ENCODE data around the gene FSTL1.

FSTL1 gene, protein sequence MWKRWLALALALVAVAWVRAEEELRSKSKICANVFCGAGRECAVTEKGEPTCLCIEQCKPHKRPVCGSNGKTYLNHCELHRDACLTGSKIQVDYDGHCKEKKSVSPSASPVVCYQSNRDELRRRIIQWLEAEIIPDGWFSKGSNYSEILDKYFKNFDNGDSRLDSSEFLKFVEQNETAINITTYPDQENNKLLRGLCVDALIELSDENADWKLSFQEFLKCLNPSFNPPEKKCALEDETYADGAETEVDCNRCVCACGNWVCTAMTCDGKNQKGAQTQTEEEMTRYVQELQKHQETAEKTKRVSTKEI

DNA sequence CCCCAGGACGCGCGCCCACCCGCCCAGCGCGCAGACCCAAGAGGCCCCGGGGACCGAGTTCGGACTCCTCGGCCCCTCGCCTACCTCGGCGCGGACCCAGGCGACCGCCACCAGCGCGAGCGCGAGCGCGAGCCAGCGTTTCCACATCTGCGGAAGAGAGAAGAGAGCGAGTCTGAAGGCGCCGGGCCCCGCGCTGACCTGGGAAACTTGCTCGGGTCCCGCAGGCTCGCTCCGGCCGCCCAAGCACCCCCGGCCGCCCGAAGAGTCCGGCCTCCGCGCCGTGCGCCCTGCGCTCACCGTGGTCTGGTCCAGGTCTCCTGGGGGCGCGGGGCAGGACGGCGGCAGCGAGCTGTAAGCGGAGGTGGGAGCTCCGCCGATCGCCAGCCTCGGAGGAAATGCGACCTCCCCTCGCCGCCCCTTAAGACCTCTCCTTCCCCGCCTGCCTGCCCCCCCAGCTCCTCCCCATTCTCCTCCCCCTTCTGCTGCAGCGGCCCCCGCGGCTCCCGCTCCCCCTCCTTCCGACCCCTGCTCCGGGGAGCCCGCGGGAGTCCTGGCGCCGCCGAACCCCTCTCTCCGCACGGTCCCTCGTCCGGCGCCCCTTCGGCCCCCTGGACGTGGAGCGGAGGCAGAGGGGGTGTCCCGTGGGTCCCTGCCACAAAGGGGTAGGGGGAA is at the start of gene FSTL1:
FSTL1 (minus strand) TSS at position 393 of the 672 bp plus-strand sequence; CDS start at position 147, 246 bp downstream.
- no peak for TF ChIP-seq MAX (IDR thresholded peaks at IDR 0.05; ENCODE audit: low read depth, low read length)
- TF ChIP-seq CTCF (IDR thresholded peaks at IDR 0.05; ENCODE audit: low read depth, low read length) = no peak
- no peak for TF ChIP-seq POLR2A (IDR thresholded peaks at IDR 0.05; ENCODE audit: extremely low read depth, insufficient read length)
- no peak for TF ChIP-seq MYC (IDR thresholded peaks at IDR 0.05; ENCODE audit: low read depth, low read length)
- peak; percentile 17 for DNase-seq (ENCODE audit: low read depth)
- no peak within 1 kb of the TSS for H3K4me3 ChIP-seq (ENCODE audit: low read depth, low read length)

DNA sequence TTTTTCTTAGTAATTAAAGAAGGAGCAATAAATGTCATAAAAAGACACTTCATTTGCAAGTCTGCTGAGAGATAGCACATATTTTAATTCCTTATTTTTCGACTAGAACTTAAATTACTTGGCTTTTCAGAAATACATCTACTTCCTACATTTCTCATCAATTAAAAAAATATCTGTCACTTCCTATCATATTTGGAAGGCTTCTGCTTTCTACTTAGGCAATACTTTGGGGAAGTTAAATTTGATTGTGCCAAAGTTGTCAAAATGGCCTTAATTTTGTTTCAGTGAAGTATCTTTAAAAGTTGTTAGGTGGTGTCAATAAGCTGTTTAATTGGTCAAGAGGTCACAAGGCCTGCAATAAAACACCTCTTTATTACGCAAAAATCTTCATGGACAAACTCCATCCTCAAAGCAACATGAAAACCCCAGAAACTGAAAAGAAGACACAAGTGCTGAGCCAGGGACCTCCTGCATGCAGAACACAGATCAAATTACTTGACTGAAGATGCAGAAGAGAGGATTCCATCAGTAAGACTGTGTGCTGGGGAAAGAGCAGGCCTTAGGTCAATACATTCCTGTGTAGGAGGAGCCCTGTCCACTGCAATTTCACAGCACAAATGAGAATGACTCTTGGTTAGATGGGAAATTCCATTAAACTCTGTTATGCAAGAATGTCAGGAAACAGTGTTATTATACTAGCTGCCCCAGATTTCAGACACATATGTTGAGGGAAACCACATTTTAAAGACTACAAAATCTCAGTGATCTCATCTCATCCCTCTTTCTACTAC is 48.0 kb upstream of the FSTL1 start:
- no peak overlapping the region for H3K4me3 ChIP-seq (ENCODE audit: low read depth, low read length)
- DNase-seq (ENCODE audit: low read depth) = no peak
- TF ChIP-seq MAX (IDR thresholded peaks at IDR 0.05; ENCODE audit: low read depth, low read length) (no peak), MYC (IDR thresholded peaks at IDR 0.05; ENCODE audit: low read depth, low read length) (no peak), CTCF (IDR thresholded peaks at IDR 0.05; ENCODE audit: low read depth, low read length) (no peak), POLR2A (IDR thresholded peaks at IDR 0.05; ENCODE audit: extremely low read depth, insufficient read length) (no peak)

DNA sequence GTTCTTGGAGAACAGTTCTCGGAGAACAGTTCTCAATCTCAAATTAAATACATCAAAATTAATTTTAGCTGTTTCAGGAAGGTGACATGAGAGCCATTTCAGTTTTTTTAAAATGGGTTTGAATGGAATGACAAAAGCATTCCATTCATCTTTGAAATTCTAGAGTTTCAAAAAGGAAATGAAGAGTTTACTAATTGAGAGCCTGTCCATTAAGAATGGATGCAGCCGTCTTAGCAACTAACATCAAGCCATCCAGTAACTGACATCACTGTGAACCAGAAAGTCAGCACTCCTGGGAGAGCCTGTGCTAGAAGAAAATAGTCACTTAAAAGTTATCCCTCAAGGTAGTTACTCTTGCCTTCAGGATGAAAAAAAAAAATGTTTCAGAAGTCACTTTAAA is 47.0 kb upstream of the FSTL1 start:
- no peak overlapping the region for H3K4me3 ChIP-seq (ENCODE audit: low read depth, low read length)
- no peak for DNase-seq (ENCODE audit: low read depth)
- TF ChIP-seq MAX (IDR thresholded peaks at IDR 0.05; ENCODE audit: low read depth, low read length) (no peak), MYC (IDR thresholded peaks at IDR 0.05; ENCODE audit: low read depth, low read length) (no peak), POLR2A (IDR thresholded peaks at IDR 0.05; ENCODE audit: extremely low read depth, insufficient read length) (no peak), CTCF (IDR thresholded peaks at IDR 0.05; ENCODE audit: low read depth, low read length) (no peak)

DNA sequence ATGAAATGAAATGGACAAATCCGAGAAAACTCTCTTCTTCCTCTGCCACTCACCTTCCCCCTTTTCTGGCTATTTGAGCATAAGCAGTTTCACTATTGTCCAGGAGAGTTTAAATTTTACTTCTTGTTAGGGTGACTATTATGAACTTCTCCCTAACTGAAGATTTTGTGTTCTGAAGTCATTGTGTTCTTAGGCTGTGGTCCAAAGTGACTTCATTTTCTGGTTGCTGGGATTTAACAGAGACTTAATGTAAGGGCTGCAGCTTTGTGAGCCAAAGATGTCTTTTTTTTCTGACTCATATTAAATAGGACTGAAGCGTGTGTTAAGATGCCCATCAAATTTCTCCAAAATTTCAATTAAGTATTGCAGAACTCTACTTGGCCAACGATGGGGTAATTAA is 46.5 kb upstream of the FSTL1 start:
- DNase-seq (ENCODE audit: low read depth) = no peak

More for the DNA sequence above, 46.5 kb upstream of the FSTL1 start:
- no peak overlapping the region for H3K4me3 ChIP-seq (ENCODE audit: low read depth, low read length)
- TF ChIP-seq MAX (IDR thresholded peaks at IDR 0.05; ENCODE audit: low read depth, low read length) (no peak), CTCF (IDR thresholded peaks at IDR 0.05; ENCODE audit: low read depth, low read length) (no peak), MYC (IDR thresholded peaks at IDR 0.05; ENCODE audit: low read depth, low read length) (no peak), POLR2A (IDR thresholded peaks at IDR 0.05; ENCODE audit: extremely low read depth, insufficient read length) (no peak)
